CD4-positive, alpha-beta T cell treated with Interleukin-6 at 100 ng/mL for 8 hours (primary cell): ENCODE results near the gene CLIP2.

ENCODE experiments used
- DNase-seq: peaks from one replicate; pipeline ENCODE4 v3.0.0-alpha.2; 2020; ENCODE audit warnings: mixed read lengths, low spot score

Gene CLIP2

GRCh38 chr7:74271742-74272141 lies 17.5 kb upstream of the CLIP2 start:
- DNase-seq: no peak

GRCh38 chr7:74272305-74273038 lies 16.7 kb upstream of the CLIP2 start:
- no peak for DNase-seq

- no peak for DNase-seq
These were observed 13.8 kb upstream of the CLIP2 start for GRCh38 chr7:74275401-74275881.

GRCh38 chr7:74277636-74278035 lies 11.6 kb upstream of the CLIP2 start:
- no peak for DNase-seq

GRCh38 chr7:74280985-74281384 lies 8.2 kb upstream of the CLIP2 start:
- DNase-seq: no peak

GRCh38 chr7:74282748-74283459 lies 6.3 kb upstream of the CLIP2 start:
- no peak for DNase-seq

GRCh38 chr7:74283858-74284447 lies 5.3 kb upstream of the CLIP2 start:
- DNase-seq: no peak

GRCh38 chr7:74284781-74285259 lies 4.4 kb upstream of the CLIP2 start:
- no peak for DNase-seq

GRCh38 chr7:74286131-74286530 lies 3.1 kb upstream of the CLIP2 start:
- no peak for DNase-seq

GRCh38 chr7:74287303-74288033 lies 1.7 kb upstream of the CLIP2 start:
- DNase-seq: no peak

GRCh38 chr7:74288034-74288881 lies 949 bp upstream of the CLIP2 start:
- DNase-seq: no peak

GRCh38 chr7:74289659-74290552 lies 699 bp downstream of the CLIP2 start:
- DNase-seq: no peak

GRCh38 chr7:74290553-74290950 lies 1.3 kb downstream of the CLIP2 start:
- no peak for DNase-seq

GRCh38 chr7:74290981-74291441 lies 1.8 kb downstream of the CLIP2 start:
- DNase-seq: no peak

GRCh38 chr7:74291535-74291934 lies 2.3 kb downstream of the CLIP2 start:
- DNase-seq: no peak

- no peak for DNase-seq
These were observed 3.8 kb downstream of the CLIP2 start for GRCh38 chr7:74292757-74293576.

GRCh38 chr7:74293577-74293908 lies 4.3 kb downstream of the CLIP2 start:
- DNase-seq: no peak

GRCh38 chr7:74294191-74294998 lies 5.2 kb downstream of the CLIP2 start:
- no peak for DNase-seq
